ENCODE measurements around the gene CASQ2. TPM values are rescaled to one million over a fixed set of nuclear protein-coding genes. Genes with fewer than 3 reads are reported as not detected.

CASQ2 gene
- polyA plus RNA-seq, 1 donor (not counting 4 experiments of a cell fraction or from before 2014, with no cell fraction given) = 0.04 TPM

- TF ChIP-seq EZH2 (IDR thresholded peaks at IDR 0.05; ENCODE audit: low read length) = no peak
- no peak for TF ChIP-seq CTCF (optimal IDR thresholded peaks at IDR 0.05 in 1 of 3, IDR thresholded peaks at IDR 0.05 in 1 of 3, conservative IDR thresholded peaks at IDR 0.05 in 1 of 3; ENCODE audit: extremely low read depth in 1 of 3, insufficient read depth in 2 of 3, low read length in 3 of 3)
- Histone ChIP-seq H3K27me3 (ENCODE audit: control insufficient read depth, extremely low read depth, insufficient read depth, low read length) (no peaks in the 10 kb centered on the region), H3K4me3 (ENCODE audit: control insufficient read depth in 2 of 3, extremely low read depth in 1 of 3, insufficient read depth in 2 of 3, low read depth in 1 of 3, low read length in 3 of 3) (no peak overlapping the region), H3K4me1 (ENCODE audit: control insufficient read depth, extremely low read depth, insufficient read depth, low read length) (peaks cover 36% of the 10 kb centered on the region), H2AFZ (ENCODE audit: control insufficient read depth, low read length) (no peak overlapping the region), H3K9me3 (ENCODE audit: control insufficient read depth, low read depth, low read length) (no peaks in the 10 kb centered on the region), H3K9me1 (ENCODE audit: control insufficient read depth, extremely low read depth, insufficient read depth, low read length) (no peaks in the 10 kb centered on the region), H3K27ac (ENCODE audit: control insufficient read depth, insufficient read depth, low read length) (no peak overlapping the region), H4K20me1 (ENCODE audit: control insufficient read depth, extremely low read depth, insufficient read depth, low read length) (no peaks in the 10 kb centered on the region), H3K36me3 (ENCODE audit: control insufficient read depth in 2 of 2, extremely low read depth in 1 of 2, insufficient read depth in 2 of 2, low read length in 2 of 2) (no peaks in the 10 kb centered on the region), H3K9ac (ENCODE audit: control insufficient read depth, extremely low read depth, insufficient read depth, low read length) (no peak overlapping the region), H3K4me2 (ENCODE audit: control insufficient read depth, extremely low read depth, insufficient read depth, low read depth, low read length) (no peak overlapping the region), H3K79me2 (ENCODE audit: control insufficient read depth, insufficient read depth, low read length) (no peaks in the 10 kb centered on the region)
- DNase-seq (ENCODE audit: low read depth, low spot score) (no peak), FAIRE-seq (peak; percentile 49)
- dilution Hi-C loops (cut with MboI; ENCODE audit: extremely low pct_ligation_motif_present, low sequenced_read_pairs) = no loop called here
These were observed 23.8 kb downstream of the CASQ2 start for GRCh38 chr1:115744646-115745275.

GRCh38 chr1:115740811-115741210, 27.7 kb downstream of the CASQ2 start:
- H3K79me2 ChIP-seq (ENCODE audit: control insufficient read depth, insufficient read depth, low read length) = no peaks in the 10 kb centered on the region
- no peak overlapping the region for H3K4me3 ChIP-seq (ENCODE audit: control insufficient read depth in 2 of 3, extremely low read depth in 1 of 3, insufficient read depth in 2 of 3, low read depth in 1 of 3, low read length in 3 of 3)
- no peak overlapping the region for H3K9ac ChIP-seq (ENCODE audit: control insufficient read depth, extremely low read depth, insufficient read depth, low read length)
- DNase-seq (ENCODE audit: low read depth, low spot score) = no peak
- peaks cover 13% of the 10 kb centered on the region for H3K4me1 ChIP-seq (ENCODE audit: control insufficient read depth, extremely low read depth, insufficient read depth, low read length)
- no peak overlapping the region for H3K27ac ChIP-seq (ENCODE audit: control insufficient read depth, insufficient read depth, low read length)
- no peaks in the 10 kb centered on the region for H3K9me3 ChIP-seq (ENCODE audit: control insufficient read depth, low read depth, low read length)
- no peak for FAIRE-seq
- no peaks in the 10 kb centered on the region for H3K36me3 ChIP-seq (ENCODE audit: control insufficient read depth in 2 of 2, extremely low read depth in 1 of 2, insufficient read depth in 2 of 2, low read length in 2 of 2)
- no peaks in the 10 kb centered on the region for H3K9me1 ChIP-seq (ENCODE audit: control insufficient read depth, extremely low read depth, insufficient read depth, low read length)
- no peak overlapping the region for H2AFZ ChIP-seq (ENCODE audit: control insufficient read depth, low read length)
- H3K27me3 ChIP-seq (ENCODE audit: control insufficient read depth, extremely low read depth, insufficient read depth, low read length) = no peaks in the 10 kb centered on the region
- H4K20me1 ChIP-seq (ENCODE audit: control insufficient read depth, extremely low read depth, insufficient read depth, low read length) = no peaks in the 10 kb centered on the region
- H3K4me2 ChIP-seq (ENCODE audit: control insufficient read depth, extremely low read depth, insufficient read depth, low read depth, low read length) = no peak overlapping the region
- dilution Hi-C loops (cut with MboI; ENCODE audit: extremely low pct_ligation_motif_present, low sequenced_read_pairs) = no loop called here
- no peak for TF ChIP-seq CTCF (optimal IDR thresholded peaks at IDR 0.05 in 1 of 3, IDR thresholded peaks at IDR 0.05 in 1 of 3, conservative IDR thresholded peaks at IDR 0.05 in 1 of 3; ENCODE audit: extremely low read depth in 1 of 3, insufficient read depth in 2 of 3, low read length in 3 of 3)
